ENCODE data around the gene TDP1.

DNA sequence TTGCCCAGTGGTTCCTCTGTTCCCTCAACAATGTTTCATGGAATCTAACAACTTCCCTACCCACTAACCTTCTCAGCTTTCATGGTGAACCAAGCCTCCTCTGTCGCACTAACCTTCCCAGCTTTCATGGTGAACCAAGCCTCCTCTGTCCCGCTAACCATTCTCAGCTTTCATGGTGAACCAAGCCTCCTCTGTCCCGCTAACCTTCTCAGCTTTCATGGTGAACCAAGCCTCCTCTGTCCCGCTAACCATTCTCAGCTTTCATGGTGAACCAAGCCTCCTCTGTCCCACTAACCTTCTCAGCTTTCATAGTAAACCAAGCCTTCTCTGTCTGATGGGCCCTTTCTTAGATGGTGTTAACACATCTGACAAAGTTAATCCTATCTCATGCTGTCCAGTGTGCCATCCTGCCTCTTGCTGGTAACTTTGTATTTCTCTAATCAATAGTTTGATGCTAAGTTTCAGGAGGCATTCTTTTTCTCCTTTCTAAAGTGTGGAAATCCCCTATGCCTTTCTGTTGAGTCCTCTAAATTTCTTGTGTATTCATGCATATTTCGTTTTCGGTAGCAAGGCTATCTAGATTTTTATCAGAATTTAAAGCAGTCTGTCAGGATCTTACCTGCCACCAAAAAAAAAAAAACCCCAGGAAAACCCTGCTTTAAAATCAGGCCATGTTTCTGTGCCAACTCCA lies 79.3 kb downstream of the TDP1 start:
- TF ChIP-seq, protein P1, sequence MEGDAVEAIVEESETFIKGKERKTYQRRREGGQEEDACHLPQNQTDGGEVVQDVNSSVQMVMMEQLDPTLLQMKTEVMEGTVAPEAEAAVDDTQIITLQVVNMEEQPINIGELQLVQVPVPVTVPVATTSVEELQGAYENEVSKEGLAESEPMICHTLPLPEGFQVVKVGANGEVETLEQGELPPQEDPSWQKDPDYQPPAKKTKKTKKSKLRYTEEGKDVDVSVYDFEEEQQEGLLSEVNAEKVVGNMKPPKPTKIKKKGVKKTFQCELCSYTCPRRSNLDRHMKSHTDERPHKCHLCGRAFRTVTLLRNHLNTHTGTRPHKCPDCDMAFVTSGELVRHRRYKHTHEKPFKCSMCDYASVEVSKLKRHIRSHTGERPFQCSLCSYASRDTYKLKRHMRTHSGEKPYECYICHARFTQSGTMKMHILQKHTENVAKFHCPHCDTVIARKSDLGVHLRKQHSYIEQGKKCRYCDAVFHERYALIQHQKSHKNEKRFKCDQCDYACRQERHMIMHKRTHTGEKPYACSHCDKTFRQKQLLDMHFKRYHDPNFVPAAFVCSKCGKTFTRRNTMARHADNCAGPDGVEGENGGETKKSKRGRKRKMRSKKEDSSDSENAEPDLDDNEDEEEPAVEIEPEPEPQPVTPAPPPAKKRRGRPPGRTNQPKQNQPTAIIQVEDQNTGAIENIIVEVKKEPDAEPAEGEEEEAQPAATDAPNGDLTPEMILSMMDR (IDR thresholded peaks at IDR 0.05): no peak
- TF ChIP-seq EZH2 (IDR thresholded peaks at IDR 0.05; ENCODE audit: borderline replicate concordance, insufficient read depth, low read depth, low read length, poor library complexity, severe bottlenecking): no peak

Data from B cell (primary cell).